Skeletal muscle satellite cell (primary cell): Measurements from ENCODE around the gene ZNF219.

Experiments
- H3K27me3 ChIP-seq: 2 replicates; pipeline ENCODE4 v1.7.0; 2013; ENCODE audit warnings: low read length; ENCODE audit not compliant: control insufficient read depth, insufficient read depth
- H3K36me3 ChIP-seq: 2 replicates; pipeline ENCODE4 v1.7.0; 2013; ENCODE audit warnings: mild to moderate bottlenecking, control low read depth, low read length; ENCODE audit not compliant: insufficient read depth
- H3K4me1 ChIP-seq: 2 replicates; pipeline ENCODE4 v1.7.0; 2013; ENCODE audit warnings: low read length; ENCODE audit not compliant: control insufficient read depth, insufficient read depth
- H3K4me2 ChIP-seq: 2 replicates; pipeline ENCODE4 v1.7.0; 2013; ENCODE audit warnings: mild to moderate bottlenecking, low read length
- H3K4me3 ChIP-seq: 2 replicates; pipeline ENCODE4 v1.7.0; 2013; ENCODE audit warnings: low read length
- H3K9ac ChIP-seq: 2 replicates; pipeline ENCODE4 v1.7.0; 2013; ENCODE audit warnings: mild to moderate bottlenecking, low read depth, low read length, moderate library complexity
- H3K9me3 ChIP-seq: replicated peaks from 2 replicates; pipeline ENCODE4 v1.7.0; 2013; ENCODE audit warnings: mild to moderate bottlenecking, control low read depth, low read length

The ZNF219 gene

GRCh38 chr14:21084396-21084795, 14.1 kb downstream of the ZNF219 start:
- H3K4me2 ChIP-seq = no peak overlapping the region
- peaks cover 77% of the 10 kb centered on the region for H3K36me3 ChIP-seq
- no peak overlapping the region for H3K4me3 ChIP-seq
- no peak overlapping the region for H3K9ac ChIP-seq
- H3K27me3 ChIP-seq = no peaks in the 10 kb centered on the region
- no peaks in the 10 kb centered on the region for H3K9me3 ChIP-seq
- peaks cover 18% of the 10 kb centered on the region for H3K4me1 ChIP-seq

GRCh38 chr14:21083565-21084325, 14.7 kb downstream of the ZNF219 start:
- H3K9me3 ChIP-seq = no peaks in the 10 kb centered on the region
- no peak overlapping the region for H3K4me3 ChIP-seq
- H3K9ac ChIP-seq = no peak overlapping the region
- H3K4me1 ChIP-seq = peaks cover 17% of the 10 kb centered on the region
- no peaks in the 10 kb centered on the region for H3K27me3 ChIP-seq
- H3K4me2 ChIP-seq = no peak overlapping the region
- H3K36me3 ChIP-seq = peaks cover 78% of the 10 kb centered on the region

GRCh38 chr14:21081521-21082142, 16.8 kb downstream of the ZNF219 start:
- Histone ChIP-seq H3K9me3 (no peaks in the 10 kb centered on the region), H3K36me3 (peaks cover 89% of the 10 kb centered on the region), H3K4me1 (no peaks in the 10 kb centered on the region), H3K4me3 (no peak overlapping the region), H3K9ac (no peak overlapping the region), H3K4me2 (no peak overlapping the region), H3K27me3 (no peaks in the 10 kb centered on the region)

GRCh38 chr14:21078726-21079125, 19.7 kb downstream of the ZNF219 start:
- H3K4me2 ChIP-seq = no peak overlapping the region
- H3K9me3 ChIP-seq = no peaks in the 10 kb centered on the region
- peaks cover 89% of the 10 kb centered on the region for H3K36me3 ChIP-seq
- H3K9ac ChIP-seq = no peak overlapping the region
- no peak overlapping the region for H3K4me3 ChIP-seq
- no peaks in the 10 kb centered on the region for H3K27me3 ChIP-seq
- H3K4me1 ChIP-seq = no peaks in the 10 kb centered on the region

- H3K36me3 ChIP-seq = peaks cover 93% of the 10 kb centered on the region
- no peak overlapping the region for H3K4me3 ChIP-seq
- no peaks in the 10 kb centered on the region for H3K27me3 ChIP-seq
- no peaks in the 10 kb centered on the region for H3K9me3 ChIP-seq
- H3K9ac ChIP-seq = no peak overlapping the region
- H3K4me2 ChIP-seq = no peak overlapping the region
- no peaks in the 10 kb centered on the region for H3K4me1 ChIP-seq
Observed at GRCh38 chr14:21078287-21078686, 20.2 kb downstream of the ZNF219 start.

GRCh38 chr14:21077672-21078071, 20.8 kb downstream of the ZNF219 start:
- Histone ChIP-seq H3K4me3 (no peak overlapping the region), H3K4me2 (no peak overlapping the region), H3K4me1 (peaks cover 5% of the 10 kb centered on the region), H3K36me3 (peaks cover 93% of the 10 kb centered on the region), H3K9ac (no peak overlapping the region), H3K9me3 (no peaks in the 10 kb centered on the region), H3K27me3 (no peaks in the 10 kb centered on the region)

- Histone ChIP-seq H3K4me3 (no peak overlapping the region), H3K9ac (no peak overlapping the region), H3K36me3 (peaks cover 79% of the 10 kb centered on the region), H3K9me3 (no peaks in the 10 kb centered on the region), H3K27me3 (no peaks in the 10 kb centered on the region), H3K4me1 (peaks cover 16% of the 10 kb centered on the region), H3K4me2 (no peak overlapping the region)
Observed at GRCh38 chr14:21075719-21076437, 22.6 kb downstream of the ZNF219 start.

GRCh38 chr14:21074398-21075272, 23.8 kb downstream of the ZNF219 start:
- Histone ChIP-seq H3K9me3 (no peaks in the 10 kb centered on the region), H3K9ac (no peak overlapping the region), H3K4me3 (no peak overlapping the region), H3K4me2 (no peak overlapping the region), H3K4me1 (peaks cover 19% of the 10 kb centered on the region), H3K27me3 (no peaks in the 10 kb centered on the region), H3K36me3 (peaks cover 67% of the 10 kb centered on the region)

- Histone ChIP-seq H3K9ac (no peak overlapping the region), H3K9me3 (no peaks in the 10 kb centered on the region), H3K4me1 (peaks cover 26% of the 10 kb centered on the region), H3K27me3 (no peaks in the 10 kb centered on the region), H3K36me3 (peaks cover 59% of the 10 kb centered on the region), H3K4me2 (no peak overlapping the region), H3K4me3 (no peak overlapping the region)
Observed at GRCh38 chr14:21073921-21074320, 24.5 kb downstream of the ZNF219 start.

- Histone ChIP-seq H3K9ac (no peak overlapping the region), H3K36me3 (peaks cover 49% of the 10 kb centered on the region), H3K27me3 (no peaks in the 10 kb centered on the region), H3K4me3 (no peak overlapping the region), H3K9me3 (no peaks in the 10 kb centered on the region), H3K4me1 (peaks cover 30% of the 10 kb centered on the region), H3K4me2 (peak overlapping the region; percentile 98)
Observed at GRCh38 chr14:21072781-21073339, 25.6 kb downstream of the ZNF219 start.
